H9 (cell line): ENCODE measurements around the gene CHD9. TPM values are rescaled to one million over a fixed set of nuclear protein-coding genes. Genes with fewer than 3 reads are reported as not detected.

Source experiments
- DNase-seq: peaks from one replicate; pipeline ENCODE4 v3.0.0-alpha.2; 2017
- H2AFZ ChIP-seq: one replicate; pipeline ENCODE4 v1.6.1; 2013; ENCODE audit warnings: mild to moderate bottlenecking, low read length, control low read depth, moderate library complexity
- H2AK5ac ChIP-seq: 2 replicates; pipeline ENCODE4 v1.6.1; 2013; ENCODE audit warnings: low read length, control low read depth, mixed read lengths; ENCODE audit not compliant: insufficient read length
- H2BK120ac ChIP-seq: one replicate; pipeline ENCODE4 v1.6.1; 2013; ENCODE audit warnings: low read depth, mild to moderate bottlenecking, low read length, control low read depth, inconsistent platforms; ENCODE audit not compliant: poor library complexity, severe bottlenecking
- H2BK12ac ChIP-seq: 2 replicates; pipeline ENCODE4 v1.6.1; 2013; ENCODE audit warnings: low read length, control low read depth, mixed read lengths, low read depth; ENCODE audit not compliant: insufficient read length
- H2BK15ac ChIP-seq: 2 replicates; pipeline ENCODE4 v1.6.1; 2013; ENCODE audit warnings: low read depth, low read length, control low read depth
- H2BK20ac ChIP-seq: one replicate; pipeline ENCODE4 v1.6.1; 2013; ENCODE audit warnings: low read depth, mild to moderate bottlenecking, low read length, control low read depth, inconsistent platforms; ENCODE audit not compliant: poor library complexity, severe bottlenecking
- H2BK5ac ChIP-seq: 2 replicates; pipeline ENCODE4 v1.6.1; 2013; ENCODE audit warnings: low read length, control low read depth, mixed read lengths; ENCODE audit not compliant: insufficient read length
- H3K14ac ChIP-seq: 2 replicates; pipeline ENCODE4 v1.6.1; 2013; ENCODE audit warnings: low read length, control low read depth; ENCODE audit not compliant: insufficient read depth
- H3K18ac ChIP-seq: 2 replicates; pipeline ENCODE4 v1.6.1; 2013; ENCODE audit warnings: low read depth, mild to moderate bottlenecking, mixed read lengths, low read length, control low read depth; ENCODE audit not compliant: insufficient read length
- H3K23ac ChIP-seq: 2 replicates; pipeline ENCODE4 v1.6.1; 2013; ENCODE audit warnings: low read length, control low read depth, mixed read lengths, low read depth; ENCODE audit not compliant: insufficient read length
- H3K23me2 ChIP-seq: 2 replicates; pipeline ENCODE4 v1.6.1; 2013; ENCODE audit warnings: low read depth, mild to moderate bottlenecking, mixed read lengths, low read length, control low read depth; ENCODE audit not compliant: insufficient read length, poor library complexity, severe bottlenecking
- H3K27ac ChIP-seq: 2 replicates; pipeline ENCODE4 v1.5.1; 2013; ENCODE audit warnings: low read length, control low read depth, mixed read lengths, low read depth; ENCODE audit not compliant: insufficient read length
- H3K27me3 ChIP-seq: 2 replicates; pipeline ENCODE4 v1.6.1; 2013; ENCODE audit warnings: low read length, control low read depth, inconsistent platforms; ENCODE audit not compliant: insufficient read depth
- H3K4ac ChIP-seq: 2 replicates; pipeline ENCODE4 v1.6.1; 2013; ENCODE audit warnings: low read depth, mild to moderate bottlenecking, control low read depth, inconsistent platforms, low read length, moderate library complexity
- H3K4me1 ChIP-seq: 2 replicates; pipeline ENCODE4 v1.6.1; 2013; ENCODE audit warnings: low read length, control low read depth, inconsistent platforms; ENCODE audit not compliant: insufficient read depth
- H3K4me2 ChIP-seq: 2 replicates; pipeline ENCODE4 v1.6.1; 2013; ENCODE audit warnings: low read length, control low read depth, mixed read lengths; ENCODE audit not compliant: insufficient read length, insufficient read depth
- H3K56ac ChIP-seq: 2 replicates; pipeline ENCODE4 v1.6.1; 2013; ENCODE audit warnings: low read depth, mild to moderate bottlenecking, mixed read lengths, low read length, control low read depth; ENCODE audit not compliant: insufficient read length
- H3K79me1 ChIP-seq: 2 replicates; pipeline ENCODE4 v1.6.1; 2013; ENCODE audit warnings: low read depth, mild to moderate bottlenecking, moderate library complexity, low read length, control low read depth, inconsistent platforms; ENCODE audit not compliant: insufficient read depth, poor library complexity, severe bottlenecking
- H3K79me2 ChIP-seq: 2 replicates; pipeline ENCODE4 v1.6.1; 2013; ENCODE audit warnings: low read length, control low read depth, inconsistent platforms; ENCODE audit not compliant: insufficient read depth
- H3K9ac ChIP-seq: 2 replicates; pipeline ENCODE4 v1.6.1; 2013; ENCODE audit warnings: low read length, control low read depth, mixed read lengths; ENCODE audit not compliant: insufficient read length; ENCODE audit errors: extremely low read depth
- H3K9me3 ChIP-seq: one replicate; pipeline ENCODE4 v1.6.1; 2013; ENCODE audit warnings: low read depth, low read length, inconsistent platforms; ENCODE audit not compliant: control insufficient read depth
- H3T11ph ChIP-seq: one replicate; pipeline ENCODE4 v1.6.1; 2013; ENCODE audit warnings: mild to moderate bottlenecking, low read length, control low read depth, inconsistent platforms
- H4K20me1 ChIP-seq: one replicate; pipeline ENCODE4 v1.6.1; 2013; ENCODE audit not compliant: control insufficient read depth, insufficient read length, insufficient read depth
- H4K5ac ChIP-seq: 2 replicates; pipeline ENCODE4 v1.6.1; 2013; ENCODE audit warnings: low read depth, mild to moderate bottlenecking, mixed read lengths, low read length, control low read depth; ENCODE audit not compliant: insufficient read length
- H4K8ac ChIP-seq: replicated peaks from 2 replicates; pipeline ENCODE4 v1.6.1; 2013; ENCODE audit warnings: low read length, control low read depth, mixed read lengths, low read depth; ENCODE audit not compliant: insufficient read length
- H4K91ac ChIP-seq: 2 replicates; pipeline ENCODE4 v1.6.1; 2013; ENCODE audit warnings: low read depth, mild to moderate bottlenecking, moderate library complexity, mixed read lengths, low read length, control low read depth; ENCODE audit not compliant: insufficient read length
- H3K27ac Mint-ChIP-seq, 3 experiments: 2 replicates in 2 of 3; 3 replicates in 1 of 3; pipeline ENCODE4 v1.8.0; 2020 to 2021; ENCODE audit warnings: mixed read lengths in 3 of 3, mild to moderate bottlenecking in 1 of 3, moderate library complexity in 1 of 3
- H3K27me3 Mint-ChIP-seq: 2 replicates; pipeline ENCODE4 v1.8.0; 2021; ENCODE audit warnings: low read depth, mild to moderate bottlenecking, moderate library complexity, mixed read lengths
- H3K36me3 Mint-ChIP-seq, 3 experiments: 2 replicates in 2 of 3; 3 replicates in 1 of 3; pipeline ENCODE4 v1.8.0; 2020 to 2021; ENCODE audit warnings: low read depth in 3 of 3, mixed read lengths in 3 of 3; ENCODE audit not compliant: insufficient read depth in 1 of 3
- H3K4me1 Mint-ChIP-seq, 2 experiments: 2 replicates each; pipeline ENCODE4 v1.8.0; 2020; ENCODE audit warnings: mixed read lengths in 2 of 2
- H3K4me3 Mint-ChIP-seq, 2 experiments: 2 replicates in 1 of 2; 3 replicates in 1 of 2; pipeline ENCODE4 v1.8.0; 2020 to 2021; ENCODE audit warnings: mild to moderate bottlenecking in 2 of 2, mixed read lengths in 2 of 2, moderate library complexity in 1 of 2
- H3K9me3 Mint-ChIP-seq, 2 experiments: 2 replicates in 1 of 2; 3 replicates in 1 of 2; pipeline ENCODE4 v1.8.0; 2020; ENCODE audit warnings: mild to moderate bottlenecking in 2 of 2, mixed read lengths in 2 of 2, moderate library complexity in 1 of 2
- CTCF ChIP-seq: fragments of 200-600 bp; sonication (generic); conservative IDR thresholded peaks from 3 replicates; pipeline ENCODE4 v1.8.0; 2021; ENCODE audit warnings: antibody characterized with exemption, mild to moderate bottlenecking
- WGBS: extraction: QIAGEN DNeasy Blood & Tissue Kit; methylation state at CpG from one replicate; pipeline ENCODE4 v1.1.7; 2013; ENCODE audit warnings: missing lambda C conversion rate, low lambda C conversion rate, mixed read lengths; ENCODE audit not compliant: insufficient read length; ENCODE audit errors: extremely low coverage; 5-methylcytosine and 5-hydroxymethylcytosine counted together
- total RNA-seq: library from RNA; stranded (reverse); gene quantifications from 2 replicates; pipeline ENCODE4 v1.2.1, GENCODE V29; 2021

CHD9 gene
- total RNA-seq, 1 experiment from 2014 or later = 46.2 TPM

DNA sequence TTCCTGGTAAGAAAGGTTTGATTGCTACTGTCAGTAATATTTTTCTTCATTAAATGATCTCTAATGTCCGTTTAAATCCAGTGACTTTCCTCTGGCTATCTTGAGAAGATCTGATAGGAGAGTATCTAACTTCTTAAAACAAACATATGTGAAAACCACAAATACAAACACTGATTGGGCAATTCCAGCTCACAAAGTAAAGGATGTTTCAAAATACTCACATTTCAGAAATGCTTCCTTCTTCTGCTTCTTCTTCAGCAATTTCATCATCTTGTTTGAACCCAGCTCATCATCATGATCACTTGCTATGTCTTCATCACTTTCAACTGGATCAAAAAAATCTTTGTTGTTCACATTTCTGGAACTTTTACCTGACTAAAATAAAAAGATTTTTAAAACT lies 315.1 kb downstream of the CHD9 start:
- H3K14ac ChIP-seq = no peak overlapping the region
- H2BK15ac ChIP-seq = no peak overlapping the region
- WGBS = no CpG with 5 or more reads among the region's 1 CpG
- TF ChIP-seq CTCF = no peak
- no peak overlapping the region for H2BK20ac ChIP-seq
- H3K56ac ChIP-seq = no peak overlapping the region
- Mint-ChIP-seq H3K27me3 (no peaks in the 10 kb centered on the region), H3K9me3 (no peaks in the 10 kb centered on the region), H3K4me1 (no peaks in the 10 kb centered on the region), H3K36me3 (no peaks in the 10 kb centered on the region), H3K4me3 (no peak overlapping the region), H3K27ac (no peak overlapping the region)
- H4K5ac ChIP-seq = no peak overlapping the region
- no peaks in the 10 kb centered on the region for H4K20me1 ChIP-seq
- H3K4ac ChIP-seq = no peak overlapping the region
- H2BK5ac ChIP-seq = no peak overlapping the region
- no peak overlapping the region for H4K91ac ChIP-seq
- H3K23me2 ChIP-seq = no peaks in the 10 kb centered on the region
- H3K23ac ChIP-seq = no peak overlapping the region
- no peak overlapping the region for H2AK5ac ChIP-seq
- no peak overlapping the region for H3K18ac ChIP-seq
- H4K8ac ChIP-seq = no peak overlapping the region
- no peak overlapping the region for H3K4me2 ChIP-seq
- H3K9ac ChIP-seq = no peak overlapping the region
- no peak for DNase-seq
- no peak overlapping the region for H2AFZ ChIP-seq
- H3K27me3 ChIP-seq = no peaks in the 10 kb centered on the region
- H3T11ph ChIP-seq = no peak overlapping the region
- H3K79me2 ChIP-seq = no peaks in the 10 kb centered on the region
- no peak overlapping the region for H2BK120ac ChIP-seq
- no peak overlapping the region for H2BK12ac ChIP-seq
- H3K4me1 ChIP-seq = no peaks in the 10 kb centered on the region
- no peaks in the 10 kb centered on the region for H3K9me3 ChIP-seq
- H3K79me1 ChIP-seq = no peaks in the 10 kb centered on the region
- no peak overlapping the region for H3K27ac ChIP-seq
